HG02938 (cell line): ENCODE measurements around the gene IL12A.

Experiments
- ATAC-seq: cut with Tn5 transposase; IDR thresholded peaks from one replicate; pipeline ENCODE4 v1.9.1; 2021; ENCODE audit warnings: mild to moderate bottlenecking, moderate library complexity; ENCODE audit not compliant: unreplicated experiment

IL12A gene

GRCh38 chr3:159989973-159990846 lies 1.6 kb downstream of the IL12A start:
- ATAC-seq: no peak

GRCh38 chr3:159991591-159991990 lies 3.0 kb downstream of the IL12A start:
- ATAC-seq: no peak

GRCh38 chr3:159992589-159992988 lies 4.0 kb downstream of the IL12A start:
- ATAC-seq: no peak

- no peak for ATAC-seq
Measured at GRCh38 chr3:159994182-159994581, 5.5 kb downstream of the IL12A start.

GRCh38 chr3:159995091-159995490 lies 6.5 kb downstream of the IL12A start:
- no peak for ATAC-seq

GRCh38 chr3:159996018-159996417 lies 7.4 kb downstream of the IL12A start:
- no peak for ATAC-seq

GRCh38 chr3:159996959-159997358 lies 8.3 kb downstream of the IL12A start:
- ATAC-seq: no peak

GRCh38 chr3:160001148-160001760 lies 12.6 kb downstream of the IL12A start:
- no peak for ATAC-seq

- ATAC-seq: no peak
Measured at GRCh38 chr3:160001850-160002623, 13.4 kb downstream of the IL12A start.

- peak; percentile 85 for ATAC-seq
Measured at GRCh38 chr3:160003520-160004128, 15.0 kb downstream of the IL12A start.

GRCh38 chr3:160005004-160005403 lies 16.4 kb downstream of the IL12A start:
- no peak for ATAC-seq

- ATAC-seq: no peak
Measured at GRCh38 chr3:160006282-160007163, 17.9 kb downstream of the IL12A start.

- ATAC-seq: no peak
Measured at GRCh38 chr3:160008961-160009360, 20.3 kb downstream of the IL12A start.

- ATAC-seq: no peak
Measured at GRCh38 chr3:160009525-160009924, 20.9 kb downstream of the IL12A start.

- ATAC-seq: peak; percentile 80
Measured at GRCh38 chr3:160010578-160010977, 21.9 kb downstream of the IL12A start.

- peak; percentile 80 for ATAC-seq
Measured at GRCh38 chr3:160012108-160012507, 23.5 kb downstream of the IL12A start.

- no peak for ATAC-seq
Measured at GRCh38 chr3:160016972-160017371, 28.3 kb downstream of the IL12A start.

GRCh38 chr3:160018959-160019358 lies 30.3 kb downstream of the IL12A start:
- no peak for ATAC-seq

- no peak for ATAC-seq
Measured at GRCh38 chr3:160020057-160020711, 31.5 kb downstream of the IL12A start.

- no peak for ATAC-seq
Measured at GRCh38 chr3:160022068-160022467, 33.4 kb downstream of the IL12A start.
